Measurements from ENCODE around the gene PPP1R14D.

Gene PPP1R14D

GRCh38 chr15:40789999-40790398 is 38.5 kb downstream of the PPP1R14D start:
- H3K36me3 ChIP-seq (ENCODE audit: insufficient read depth, low read length) = 0 out of 2 replicates have a peak, but pooled peaks cover 5% of the 10 kb centered on the region
- no peak overlapping the region for H3K4me3 ChIP-seq
- no peaks in the 10 kb centered on the region for H3K9me3 ChIP-seq (ENCODE audit: low read depth, low read length)
- H3K9ac ChIP-seq (ENCODE audit: insufficient read length) = no peak overlapping the region
- TF ChIP-seq FOXP2 (optimal IDR thresholded peaks at IDR 0.05; ENCODE audit: control extremely low read depth, extremely low read length, insufficient read depth) (no peak), EZH2 (IDR thresholded peaks at IDR 0.05) (no peak), POLR2AphosphoS5 (IDR thresholded peaks at IDR 0.05; ENCODE audit: borderline replicate concordance, low read depth, low read length) (no peak)
- no peak overlapping the region for H3K27ac ChIP-seq
- DNase-seq (ENCODE audit: low read depth, low spot score) = no peak

GRCh38 chr15:40789119-40789518 is 39.4 kb downstream of the PPP1R14D start:
- TF ChIP-seq POLR2AphosphoS5 (IDR thresholded peaks at IDR 0.05; ENCODE audit: borderline replicate concordance, low read depth, low read length) (no peak), FOXP2 (optimal IDR thresholded peaks at IDR 0.05; ENCODE audit: control extremely low read depth, extremely low read length, insufficient read depth) (no peak), EZH2 (IDR thresholded peaks at IDR 0.05) (no peak)
- 0 out of 2 replicates have a peak, but pooled peaks cover 5% of the 10 kb centered on the region for H3K36me3 ChIP-seq (ENCODE audit: insufficient read depth, low read length)
- no peak for DNase-seq (ENCODE audit: low read depth, low spot score)
- H3K27ac ChIP-seq = no peak overlapping the region
- no peak overlapping the region for H3K4me3 ChIP-seq
- no peak overlapping the region for H3K9ac ChIP-seq (ENCODE audit: insufficient read length)
- no peaks in the 10 kb centered on the region for H3K9me3 ChIP-seq (ENCODE audit: low read depth, low read length)

GRCh38 chr15:40787991-40788390 is 40.5 kb downstream of the PPP1R14D start:
- 0 out of 2 replicates have a peak, but pooled peaks cover 5% of the 10 kb centered on the region for H3K36me3 ChIP-seq (ENCODE audit: insufficient read depth, low read length)
- H3K4me3 ChIP-seq = no peak overlapping the region
- no peak overlapping the region for H3K27ac ChIP-seq
- DNase-seq (ENCODE audit: low read depth, low spot score) = no peak
- no peaks in the 10 kb centered on the region for H3K9me3 ChIP-seq (ENCODE audit: low read depth, low read length)
- TF ChIP-seq POLR2AphosphoS5 (IDR thresholded peaks at IDR 0.05; ENCODE audit: borderline replicate concordance, low read depth, low read length) = no peak
- no peak for TF ChIP-seq EZH2 (IDR thresholded peaks at IDR 0.05)
- TF ChIP-seq FOXP2 (optimal IDR thresholded peaks at IDR 0.05; ENCODE audit: control extremely low read depth, extremely low read length, insufficient read depth) = no peak
- H3K9ac ChIP-seq (ENCODE audit: insufficient read length) = no peak overlapping the region

GRCh38 chr15:40787344-40787841 is 41.1 kb downstream of the PPP1R14D start:
- DNase-seq (ENCODE audit: low read depth, low spot score) = no peak
- TF ChIP-seq EZH2 (IDR thresholded peaks at IDR 0.05) (no peak), POLR2AphosphoS5 (IDR thresholded peaks at IDR 0.05; ENCODE audit: borderline replicate concordance, low read depth, low read length) (no peak), FOXP2 (optimal IDR thresholded peaks at IDR 0.05; ENCODE audit: control extremely low read depth, extremely low read length, insufficient read depth) (no peak)
- 0 out of 2 replicates have a peak, but pooled peaks cover 3% of the 10 kb centered on the region for H3K36me3 ChIP-seq (ENCODE audit: insufficient read depth, low read length)
- H3K9me3 ChIP-seq (ENCODE audit: low read depth, low read length) = no peaks in the 10 kb centered on the region
- H3K4me3 ChIP-seq = no peak overlapping the region
- H3K9ac ChIP-seq (ENCODE audit: insufficient read length) = no peak overlapping the region
- no peak overlapping the region for H3K27ac ChIP-seq

- H3K36me3 ChIP-seq (ENCODE audit: insufficient read depth, low read length) = no peaks in the 10 kb centered on the region
These were observed 42.7 kb downstream of the PPP1R14D start for GRCh38 chr15:40785814-40786213.

GRCh38 chr15:40785164-40785563 is 43.3 kb downstream of the PPP1R14D start:
- Histone ChIP-seq H3K4me3 (no peak overlapping the region), H3K9me3 (ENCODE audit: low read depth, low read length) (no peaks in the 10 kb centered on the region), H3K36me3 (ENCODE audit: insufficient read depth, low read length) (no peaks in the 10 kb centered on the region), H3K9ac (ENCODE audit: insufficient read length) (no peak overlapping the region), H3K27ac (no peak overlapping the region)
- no peak for DNase-seq (ENCODE audit: low read depth, low spot score)
- TF ChIP-seq EZH2 (IDR thresholded peaks at IDR 0.05) = no peak
- TF ChIP-seq POLR2AphosphoS5 (IDR thresholded peaks at IDR 0.05; ENCODE audit: borderline replicate concordance, low read depth, low read length) = no peak
- no peak for TF ChIP-seq FOXP2 (optimal IDR thresholded peaks at IDR 0.05; ENCODE audit: control extremely low read depth, extremely low read length, insufficient read depth)

More at GRCh38 chr15:40785814-40786213, 42.7 kb downstream of the PPP1R14D start:
- TF ChIP-seq FOXP2 (optimal IDR thresholded peaks at IDR 0.05; ENCODE audit: control extremely low read depth, extremely low read length, insufficient read depth) (no peak), POLR2AphosphoS5 (IDR thresholded peaks at IDR 0.05; ENCODE audit: borderline replicate concordance, low read depth, low read length) (no peak), EZH2 (IDR thresholded peaks at IDR 0.05) (no peak)
- H3K4me3 ChIP-seq = no peak overlapping the region
- no peak overlapping the region for H3K9ac ChIP-seq (ENCODE audit: insufficient read length)
- DNase-seq (ENCODE audit: low read depth, low spot score) = no peak
- no peak overlapping the region for H3K27ac ChIP-seq
- H3K9me3 ChIP-seq (ENCODE audit: low read depth, low read length) = no peaks in the 10 kb centered on the region

GRCh38 chr15:40782609-40783227 is 45.8 kb downstream of the PPP1R14D start:
- TF ChIP-seq FOXP2 (optimal IDR thresholded peaks at IDR 0.05; ENCODE audit: control extremely low read depth, extremely low read length, insufficient read depth) = no peak
- TF ChIP-seq POLR2AphosphoS5 (IDR thresholded peaks at IDR 0.05; ENCODE audit: borderline replicate concordance, low read depth, low read length) = no peak
- no peak for TF ChIP-seq EZH2 (IDR thresholded peaks at IDR 0.05)
- H3K27ac ChIP-seq = no peak overlapping the region
- no peak for DNase-seq (ENCODE audit: low read depth, low spot score)
- H3K9me3 ChIP-seq (ENCODE audit: low read depth, low read length) = no peaks in the 10 kb centered on the region
- no peak overlapping the region for H3K9ac ChIP-seq (ENCODE audit: insufficient read length)
- H3K4me3 ChIP-seq = no peak overlapping the region
- peaks cover 15% of the 10 kb centered on the region; the same call in 1 of the 2 replicates for H3K36me3 ChIP-seq (ENCODE audit: insufficient read depth, low read length)

GRCh38 chr15:40776537-40777141 is 51.9 kb downstream of the PPP1R14D start:
- no peak overlapping the region for H3K27ac ChIP-seq

More at GRCh38 chr15:40776537-40777141, 51.9 kb downstream of the PPP1R14D start:
- Histone ChIP-seq H3K4me3 (no peak overlapping the region), H3K9me3 (ENCODE audit: low read depth, low read length) (no peaks in the 10 kb centered on the region), H3K36me3 (ENCODE audit: insufficient read depth, low read length) (peaks cover 34% of the 10 kb centered on the region; the same call in 1 of the 2 replicates), H3K9ac (ENCODE audit: insufficient read length) (no peak overlapping the region)
- no peak for DNase-seq (ENCODE audit: low read depth, low spot score)
- TF ChIP-seq EZH2 (IDR thresholded peaks at IDR 0.05) (no peak), POLR2AphosphoS5 (IDR thresholded peaks at IDR 0.05; ENCODE audit: borderline replicate concordance, low read depth, low read length) (no peak), FOXP2 (optimal IDR thresholded peaks at IDR 0.05; ENCODE audit: control extremely low read depth, extremely low read length, insufficient read depth) (no peak)

All from SK-N-MC (cell line).